OCI-LY7 (cell line): ENCODE results near the gene POLR1C. TPM values are rescaled to one million over a fixed set of nuclear protein-coding genes. Genes with fewer than 3 reads are reported as not detected.
"Not testable (repeated sequence)": the region's sequence is repeated elsewhere in the genome, so short reads cannot be mapped to it uniquely, and the experiment has no call there.

Source experiments
- BruUV-seq: library from RNA; stranded (reverse); fragments of 400-500 nt; replicated peaks from 2 replicates; lab custom pipeline; 2021; lab: Mats Ljungman, UMichigan
- CTCF ChIA-PET: fragments of 300-600 bp; sonication (Branson Sonifier 250); formaldehyde crosslinking; loops from one replicate; lab custom pipeline; 2022; ENCODE audit warnings: antibody characterized with exemption; ENCODE audit not compliant: unreplicated experiment; lab: Charles Lee
- POLR2A ChIA-PET: fragments of 300-600 bp; sonication (Branson Sonifier 250); formaldehyde crosslinking; loops from one replicate; lab custom pipeline; 2022; ENCODE audit warnings: antibody characterized with exemption; lab: Charles Lee
- DNase-seq: peaks from one replicate; pipeline ENCODE4 v3.0.0-alpha.2; 2015; ENCODE audit warnings: low spot score
- H2AFZ ChIP-seq: fragments of 200-600 bp; sonication (generic), shearing (Covaris generic); 2 replicates; pipeline ENCODE4 v1.6.1; 2014; ENCODE audit warnings: mild to moderate bottlenecking, antibody characterized with exemption, low read length, moderate library complexity
- H3K27ac ChIP-seq: fragments of 200-600 bp; sonication (generic); 2 replicates; pipeline ENCODE4 v1.5.1; 2014; ENCODE audit warnings: mixed run types, low read depth, mild to moderate bottlenecking, moderate library complexity, low read length, inconsistent platforms; ENCODE audit not compliant: poor library complexity, severe bottlenecking
- H3K36me3 ChIP-seq: fragments of 200-600 bp; sonication (generic); 2 replicates; pipeline ENCODE4 v1.6.1; 2014; ENCODE audit warnings: mild to moderate bottlenecking, antibody characterized with exemption, low read length, moderate library complexity, mixed read lengths; ENCODE audit not compliant: insufficient read depth
- H3K4me1 ChIP-seq: fragments of 200-600 bp; sonication (generic); 2 replicates; pipeline ENCODE4 v1.5.1; 2014; ENCODE audit warnings: mild to moderate bottlenecking, low read length; ENCODE audit not compliant: insufficient read depth, poor library complexity, severe bottlenecking
- H3K4me2 ChIP-seq: fragments of 200-600 bp; sonication (generic); 2 replicates; pipeline ENCODE4 v1.6.1; 2014; ENCODE audit warnings: mild to moderate bottlenecking, low read length
- H3K4me3 ChIP-seq: fragments of 200-600 bp; sonication (generic); 2 replicates; pipeline ENCODE4 v1.5.1; 2014; ENCODE audit warnings: mild to moderate bottlenecking, low read depth, low read length; ENCODE audit not compliant: poor library complexity, severe bottlenecking
- H3K79me2 ChIP-seq: fragments of 200-600 bp; sonication (generic); 2 replicates; pipeline ENCODE4 v1.6.1; 2016; ENCODE audit warnings: low read depth, mild to moderate bottlenecking, low read length, moderate library complexity, mixed read lengths; ENCODE audit not compliant: insufficient read depth
- H3K9me2 ChIP-seq: fragments of 200-600 bp; sonication (generic); 2 replicates; pipeline ENCODE4 v1.6.1; 2016; ENCODE audit warnings: mild to moderate bottlenecking, low read length, mixed read lengths; ENCODE audit not compliant: insufficient read depth
- H3K9me3 ChIP-seq: fragments of 200-600 bp; sonication (generic); 2 replicates; pipeline ENCODE4 v1.6.1; 2014; ENCODE audit warnings: mild to moderate bottlenecking, mixed run types, low read length, mixed read lengths
- H4K20me1 ChIP-seq: fragments of 200-600 bp; sonication (generic); 2 replicates; pipeline ENCODE4 v1.6.1; 2014; ENCODE audit warnings: mild to moderate bottlenecking, antibody characterized with exemption, low read length, moderate library complexity, mixed read lengths; ENCODE audit not compliant: insufficient read depth
- EZH2phosphoT487 ChIP-seq: fragments of 200-600 bp; sonication (generic); IDR thresholded peaks from 2 replicates; pipeline ENCODE4 v1.6.1; 2018; ENCODE audit warnings: low read depth, borderline replicate concordance, mild to moderate bottlenecking, mixed run types, antibody characterized with exemption, low read length, moderate library complexity, mixed read lengths
- intact Hi-C: fragments of 100-400 bp; cut with micrococcal nuclease; formaldehyde crosslinking; loops from one replicate; pipeline ENCODE4 v1.10.0; 2022; ENCODE audit not compliant: unreplicated experiment
- total RNA-seq, 2 experiments: library from RNA; depleted of rRNA in 1 of 2; stranded (reverse); fragments of >200 nt in 1 of 2; shearing (Covaris generic) in 1 of 2; gene quantifications; 2 replicates each; pipeline ENCODE4 v1.2.3, GENCODE V29; 2014 to 2022
- TF ChIP-seq, protein P1 (sequence below): fragments of 200-600 bp; sonication (generic); conservative IDR thresholded peaks from 2 replicates; pipeline ENCODE4 v1.5.1; 2014; ENCODE audit warnings: mild to moderate bottlenecking, antibody characterized with exemption, low read length, moderate library complexity, mixed read lengths

POLR1C gene
- total RNA-seq, 2 experiments from 2014 or later: 40.7 to 41.2 TPM

DNA sequence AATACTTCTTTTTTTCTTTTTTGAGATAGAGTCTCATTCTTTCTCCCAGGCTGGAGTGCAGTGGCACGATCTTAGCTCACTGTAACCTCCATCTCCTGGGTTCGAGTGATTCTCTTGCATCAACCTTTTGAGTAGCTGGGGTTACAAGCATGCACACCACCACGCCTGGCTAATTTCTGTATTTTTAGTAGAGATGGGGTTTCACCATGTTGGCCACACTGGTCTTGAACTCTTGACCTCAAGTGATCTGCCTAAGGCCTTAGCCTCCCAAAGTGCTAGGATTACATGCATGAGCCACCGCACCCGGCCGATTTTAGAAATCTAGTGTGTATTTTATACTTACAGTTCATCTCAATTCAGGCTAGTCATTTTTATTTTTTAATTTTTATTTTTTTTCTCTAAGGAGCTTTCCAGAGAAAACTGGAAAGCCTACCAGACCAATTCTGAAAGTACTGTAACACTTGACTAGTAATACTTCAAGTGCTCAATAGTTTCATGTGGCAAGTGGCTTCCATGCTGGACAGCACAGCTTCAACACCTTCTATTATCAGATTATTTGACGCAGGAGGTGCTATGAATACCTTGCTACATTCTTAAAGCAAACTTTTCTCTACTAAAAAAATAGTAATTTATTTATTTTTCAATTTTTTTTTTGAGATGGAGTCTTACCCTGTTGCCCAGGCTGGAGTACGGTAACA is 25.0 kb downstream of the POLR1C start:
- no peak for TF ChIP-seq EZH2phosphoT487
- TF ChIP-seq, protein P1, sequence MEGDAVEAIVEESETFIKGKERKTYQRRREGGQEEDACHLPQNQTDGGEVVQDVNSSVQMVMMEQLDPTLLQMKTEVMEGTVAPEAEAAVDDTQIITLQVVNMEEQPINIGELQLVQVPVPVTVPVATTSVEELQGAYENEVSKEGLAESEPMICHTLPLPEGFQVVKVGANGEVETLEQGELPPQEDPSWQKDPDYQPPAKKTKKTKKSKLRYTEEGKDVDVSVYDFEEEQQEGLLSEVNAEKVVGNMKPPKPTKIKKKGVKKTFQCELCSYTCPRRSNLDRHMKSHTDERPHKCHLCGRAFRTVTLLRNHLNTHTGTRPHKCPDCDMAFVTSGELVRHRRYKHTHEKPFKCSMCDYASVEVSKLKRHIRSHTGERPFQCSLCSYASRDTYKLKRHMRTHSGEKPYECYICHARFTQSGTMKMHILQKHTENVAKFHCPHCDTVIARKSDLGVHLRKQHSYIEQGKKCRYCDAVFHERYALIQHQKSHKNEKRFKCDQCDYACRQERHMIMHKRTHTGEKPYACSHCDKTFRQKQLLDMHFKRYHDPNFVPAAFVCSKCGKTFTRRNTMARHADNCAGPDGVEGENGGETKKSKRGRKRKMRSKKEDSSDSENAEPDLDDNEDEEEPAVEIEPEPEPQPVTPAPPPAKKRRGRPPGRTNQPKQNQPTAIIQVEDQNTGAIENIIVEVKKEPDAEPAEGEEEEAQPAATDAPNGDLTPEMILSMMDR: no peak
- Histone ChIP-seq H3K36me3 (peaks cover 97% of the 10 kb centered on the region), H3K4me3 (no peak overlapping the region), H3K4me1 (no peaks in the 10 kb centered on the region), H4K20me1 (no peaks in the 10 kb centered on the region), H3K9me2 (no peaks in the 10 kb centered on the region), H2AFZ (no peak overlapping the region), H3K27ac (no peak overlapping the region), H3K79me2 (no peaks in the 10 kb centered on the region), H3K9me3 (no peaks in the 10 kb centered on the region), H3K4me2 (no peak overlapping the region)
- ChIA-PET CTCF (no interaction called here), POLR2A (interaction anchor here (0.6 kb wide), 2 partner anchors 19 to 74 kb away, joined by 3 to 4 read pairs; no protein-coding TSS in a partner anchor)
- no peak for DNase-seq
- no TSS peak for BruUV-seq
- intact Hi-C loops: loop anchor here (10.0 kb wide), 1 partner anchor 63 kb away; no protein-coding TSS in a partner anchor

DNA sequence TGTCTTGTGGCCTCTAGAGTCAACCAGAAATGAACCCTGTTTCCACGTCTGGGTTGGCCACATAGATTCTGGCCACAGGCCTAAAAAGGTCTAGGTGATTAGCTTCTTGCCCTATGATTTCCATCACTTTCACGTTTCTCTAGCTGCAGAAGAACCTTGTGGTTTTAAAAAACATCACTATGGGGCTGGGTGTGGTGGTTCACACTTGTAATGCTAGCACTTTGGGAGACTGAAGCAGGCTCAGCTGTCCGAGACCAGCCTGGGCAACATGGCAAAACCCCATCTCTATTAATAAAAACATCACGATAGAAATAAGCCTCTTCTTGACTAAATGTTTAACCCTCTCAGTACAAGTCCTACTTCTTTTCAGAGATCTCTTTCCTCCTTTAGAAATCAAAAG is 27.6 kb downstream of the POLR1C start:
- H3K4me2 ChIP-seq: no peak overlapping the region
- intact Hi-C loops: loop anchor here (10.0 kb wide), 1 partner anchor 60 kb away; no protein-coding TSS in a partner anchor
- no peak overlapping the region for H2AFZ ChIP-seq
- ChIA-PET CTCF (no interaction called here), POLR2A (interaction anchor here (0.7 to 1.1 kb wide), 2 partner anchors 13 to 26 kb away, joined by 3 read pairs; no protein-coding TSS in a partner anchor)
- DNase-seq: no peak
- H3K27ac ChIP-seq: no peak overlapping the region
- H3K4me3 ChIP-seq: no peak overlapping the region
- TF ChIP-seq, protein P1: no peak
- no peak for TF ChIP-seq EZH2phosphoT487
- H3K9me2 ChIP-seq: no peaks in the 10 kb centered on the region
- no peaks in the 10 kb centered on the region for H3K4me1 ChIP-seq
- H3K79me2 ChIP-seq: no peaks in the 10 kb centered on the region
- no peaks in the 10 kb centered on the region for H3K9me3 ChIP-seq
- H3K36me3 ChIP-seq: peaks cover 97% of the 10 kb centered on the region
- no TSS peak for BruUV-seq
- no peaks in the 10 kb centered on the region for H4K20me1 ChIP-seq

DNA sequence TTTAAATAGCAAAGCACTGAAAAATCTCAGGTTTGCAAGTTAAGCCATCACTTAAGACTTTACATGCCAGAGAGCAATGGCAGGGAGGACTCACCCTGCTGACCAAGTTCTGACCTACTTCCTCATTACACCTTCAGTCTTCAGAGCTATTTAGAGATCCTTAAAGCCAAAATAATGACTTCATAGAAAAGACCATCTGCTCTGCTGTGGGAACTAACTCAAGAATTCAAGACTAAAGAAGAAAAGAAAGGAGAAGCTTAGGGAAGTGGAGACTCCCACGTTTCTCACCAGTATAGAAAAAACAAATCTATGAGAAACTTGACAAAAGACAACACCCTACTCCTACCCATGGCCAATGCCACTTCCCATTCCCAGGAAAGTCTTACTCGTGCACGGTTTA is 30.3 kb downstream of the POLR1C start:
- ChIA-PET POLR2A (interaction anchor here (0.5 to 2.1 kb wide), 5 partner anchors 10 to 35 kb away, joined by 3 to 5 read pairs (median 4); partner anchors contain the start of genes POLH and XPO5), CTCF (no interaction called here)
- Histone ChIP-seq H4K20me1 (no peaks in the 10 kb centered on the region), H3K4me3 (no peak overlapping the region), H3K36me3 (peaks cover 97% of the 10 kb centered on the region), H3K27ac (no peak overlapping the region), H3K9me3 (no peaks in the 10 kb centered on the region), H3K79me2 (no peaks in the 10 kb centered on the region), H2AFZ (no peak overlapping the region), H3K4me1 (no peaks in the 10 kb centered on the region), H3K9me2 (no peaks in the 10 kb centered on the region), H3K4me2 (no peak overlapping the region)
- intact Hi-C loops: loop anchor here (10.0 kb wide), 1 partner anchor 58 kb away; no protein-coding TSS in a partner anchor
- BruUV-seq: no TSS peak
- DNase-seq: no peak
- TF ChIP-seq EZH2phosphoT487: no peak
- TF ChIP-seq, protein P1: no peak

DNA sequence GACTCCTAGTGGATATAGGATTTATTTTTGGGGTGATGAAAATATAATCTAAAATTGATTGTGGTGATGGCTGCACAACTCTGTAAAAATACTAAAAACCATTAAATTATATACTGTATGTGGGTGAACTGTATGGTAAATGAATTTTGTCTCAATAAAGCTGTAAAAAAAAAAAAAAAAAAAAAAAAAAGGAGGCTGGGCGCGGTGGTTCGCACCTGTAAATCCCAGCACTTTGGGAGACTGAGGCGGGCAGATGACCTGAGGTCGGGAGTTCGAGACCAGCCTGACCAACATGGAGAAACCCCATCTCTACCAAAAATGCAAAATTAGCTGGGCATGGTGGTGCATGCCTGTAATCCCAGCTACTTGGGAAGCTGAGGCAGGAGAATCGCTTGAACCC is 40.7 kb downstream of the POLR1C start:
- intact Hi-C loops: not testable (repeated sequence)

More for the DNA sequence above, 40.7 kb downstream of the POLR1C start:
- H3K9me2 ChIP-seq, BruUV-seq, H2AFZ ChIP-seq, H3K79me2 ChIP-seq, H3K4me2 ChIP-seq, H3K27ac ChIP-seq, CTCF ChIA-PET, DNase-seq, H4K20me1 ChIP-seq, H3K4me1 ChIP-seq, H3K4me3 ChIP-seq, H3K9me3 ChIP-seq: not testable (repeated sequence)
- H3K36me3 ChIP-seq: peaks cover 98% of the 10 kb centered on the region
- POLR2A ChIA-PET: interaction anchor here (0.7 kb wide), 1 partner anchor 25 kb away, joined by 5 read pairs; no protein-coding TSS in a partner anchor
